Neutrophil (primary cell): ENCODE results near the gene POLR1E.

Experiments used
- H3K27ac ChIP-seq: fragments of 200-600 bp; sonication (generic); 2 replicates; pipeline ENCODE4 v1.5.1; 2016; ENCODE audit warnings: mild to moderate bottlenecking, moderate library complexity
- H3K27me3 ChIP-seq: fragments of 200-600 bp; sonication (generic); 2 replicates; pipeline ENCODE4 v1.6.0; 2016; ENCODE audit warnings: mild to moderate bottlenecking
- H3K36me3 ChIP-seq: fragments of 200-600 bp; sonication (generic); 2 replicates; pipeline ENCODE4 v1.5.1; 2017
- H3K4me1 ChIP-seq, 2 experiments: fragments of 200-600 bp in 1 of 2; sonication (generic) in 1 of 2; 1 replicate in 1 of 2; 2 replicates in 1 of 2; pipeline versions ENCODE4 v1.5.1 to v1.6.1; 2013 to 2016; ENCODE audit warnings: low read depth in 1 of 2, low read length in 1 of 2, mild to moderate bottlenecking in 1 of 2, moderate library complexity in 1 of 2; ENCODE audit not compliant: control insufficient read depth in 1 of 2, insufficient read depth in 1 of 2
- H3K4me3 ChIP-seq, 2 experiments: fragments of 200-600 bp in 1 of 2; sonication (generic) in 1 of 2; 1 replicate in 1 of 2; 2 replicates in 1 of 2; pipeline ENCODE4 v1.5.1; 2013 to 2016; ENCODE audit warnings: low read depth in 1 of 2, low read length in 1 of 2, mild to moderate bottlenecking in 1 of 2, moderate library complexity in 1 of 2
- H3K9me3 ChIP-seq: fragments of 200-600 bp; sonication (generic); 2 replicates; pipeline ENCODE4 v1.5.1; 2016
- CTCF ChIP-seq: fragments of 200-600 bp; sonication (generic); IDR thresholded peaks from 2 replicates; pipeline ENCODE4 v1.5.1; 2016; ENCODE audit warnings: antibody characterized with exemption

Gene POLR1E

GRCh38 chr9:37497320-37497719, 11.6 kb downstream of the POLR1E start:
- Histone ChIP-seq H3K9me3 (no peaks in the 10 kb centered on the region), H3K27me3 (no peaks in the 10 kb centered on the region), H3K4me1 (no peaks in the 10 kb centered on the region), H3K4me3 (no peak overlapping the region), H3K36me3 (peaks cover 37% of the 10 kb centered on the region), H3K27ac (no peak overlapping the region)
- no peak for TF ChIP-seq CTCF

GRCh38 chr9:37498457-37498856, 12.7 kb downstream of the POLR1E start:
- no peak overlapping the region for H3K4me3 ChIP-seq
- H3K27me3 ChIP-seq: no peaks in the 10 kb centered on the region
- no peak overlapping the region for H3K27ac ChIP-seq
- no peaks in the 10 kb centered on the region for H3K4me1 ChIP-seq
- H3K9me3 ChIP-seq: no peaks in the 10 kb centered on the region
- TF ChIP-seq CTCF: no peak
- H3K36me3 ChIP-seq: peaks cover 35% of the 10 kb centered on the region

- Histone ChIP-seq H3K4me3 (no peak overlapping the region), H3K27me3 (no peaks in the 10 kb centered on the region), H3K27ac (no peak overlapping the region), H3K9me3 (no peaks in the 10 kb centered on the region), H3K4me1 (no peaks in the 10 kb centered on the region), H3K36me3 (peaks cover 31% of the 10 kb centered on the region)
- TF ChIP-seq CTCF: no peak
Measured at GRCh38 chr9:37499297-37499696, 13.5 kb downstream of the POLR1E start.

GRCh38 chr9:37501957-37502596, 16.3 kb downstream of the POLR1E start:
- Histone ChIP-seq H3K27ac (no peak overlapping the region), H3K4me1 (no peaks in the 10 kb centered on the region), H3K36me3 (peaks cover 34% of the 10 kb centered on the region), H3K27me3 (no peaks in the 10 kb centered on the region), H3K9me3 (no peaks in the 10 kb centered on the region), H3K4me3 (no peak overlapping the region)
- no peak for TF ChIP-seq CTCF

- Histone ChIP-seq H3K9me3 (no peaks in the 10 kb centered on the region), H3K4me3 (no peak overlapping the region), H3K27me3 (no peaks in the 10 kb centered on the region), H3K4me1 (no peaks in the 10 kb centered on the region), H3K36me3 (peaks cover 27% of the 10 kb centered on the region), H3K27ac (no peak overlapping the region)
- no peak for TF ChIP-seq CTCF
Measured at GRCh38 chr9:37503736-37504135, 18.0 kb downstream of the POLR1E start.
